Measurements from ENCODE around the gene RFC3.
"Not testable (repeated sequence)": the region's sequence is repeated elsewhere in the genome, so short reads cannot be mapped to it uniquely, and the experiment has no call there.

Gene RFC3

DNA sequence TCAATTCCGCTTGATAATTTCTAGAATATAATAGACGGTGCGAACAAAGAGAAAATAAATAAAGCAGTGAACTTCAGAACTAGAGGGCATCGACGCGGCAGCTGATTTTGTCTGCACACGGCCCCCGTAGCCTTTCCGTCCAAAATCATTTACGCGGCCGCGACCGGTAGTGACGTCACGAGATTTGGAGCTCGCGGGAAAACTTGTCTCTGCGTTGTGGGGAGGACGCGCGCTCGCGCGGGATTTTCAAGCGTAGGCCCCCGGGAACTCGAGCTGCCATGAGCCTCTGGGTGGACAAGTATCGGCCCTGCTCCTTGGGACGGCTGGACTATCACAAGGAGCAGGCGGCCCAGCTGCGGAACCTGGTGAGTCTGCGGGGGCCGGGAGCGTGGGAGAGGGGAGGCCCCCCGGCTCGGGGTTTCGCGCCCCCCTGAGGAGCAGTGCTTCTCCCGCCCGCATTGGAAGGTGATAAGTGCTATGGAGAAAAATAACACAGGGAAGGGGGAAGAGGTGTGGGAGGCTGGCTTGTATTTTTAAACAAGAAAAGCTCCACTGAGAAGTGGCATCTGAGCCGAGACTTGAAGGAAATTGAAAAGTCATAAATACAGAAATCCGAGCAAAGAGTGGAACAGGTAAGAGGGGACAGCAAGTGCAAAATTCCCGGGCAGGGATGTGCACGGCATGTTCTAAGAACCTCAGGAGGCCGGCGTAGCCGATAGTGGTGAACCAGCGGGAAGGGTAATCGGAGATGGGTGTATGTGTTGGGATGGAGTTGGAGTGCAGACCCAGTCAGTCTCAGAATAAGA is at the start of gene RFC3:
RFC3 (plus strand) TSS at position 249 of the 806 bp plus-strand sequence; CDS start at position 279, 30 bp downstream.
- DNase-seq: peak; percentile 91

GRCh38 chr13:33771296-33771695 is 46.7 kb upstream of the RFC3 start:
- no peak for DNase-seq

GRCh38 chr13:33773790-33774462 is 44.0 kb upstream of the RFC3 start:
- DNase-seq: no peak

DNA sequence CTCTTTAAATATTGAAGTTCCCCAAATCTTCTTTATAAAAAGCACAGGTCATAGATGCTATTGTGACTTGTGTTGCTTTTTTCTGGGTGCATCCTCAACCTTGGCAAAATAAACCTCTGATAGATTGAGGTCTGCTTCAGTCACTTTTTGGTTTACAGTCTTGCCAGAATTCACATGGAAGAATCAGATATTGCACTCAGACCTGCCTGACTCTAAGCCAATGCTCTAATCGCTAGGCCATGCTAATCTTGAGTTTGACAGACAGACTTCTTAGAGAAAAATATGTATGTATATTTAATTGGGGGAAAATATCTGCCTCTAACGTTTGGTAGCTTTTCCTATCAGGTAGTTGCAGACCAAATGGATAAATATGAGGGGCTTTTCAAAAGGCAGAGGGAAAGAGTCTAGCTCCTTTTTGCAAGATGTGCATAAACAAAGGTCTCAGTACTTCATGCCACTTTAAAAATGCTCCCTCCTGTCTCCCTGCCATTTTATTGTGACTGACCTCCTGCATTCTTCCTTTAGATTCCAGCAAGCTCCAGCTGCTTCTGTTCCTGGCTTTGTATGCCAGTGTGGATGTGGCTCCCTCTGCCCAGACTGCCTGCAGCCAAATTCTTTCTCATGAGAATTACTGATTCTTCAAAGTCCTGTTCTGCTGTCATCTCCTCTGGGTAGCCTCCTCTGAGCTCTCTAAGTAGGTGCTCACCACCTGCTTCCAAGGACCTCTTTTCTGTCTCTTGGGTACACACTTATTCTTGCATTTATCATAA is 42.4 kb upstream of the RFC3 start:
- DNase-seq: no peak

- DNase-seq: no peak
Observed at GRCh38 chr13:33776239-33776881, 41.6 kb upstream of the RFC3 start.

DNA sequence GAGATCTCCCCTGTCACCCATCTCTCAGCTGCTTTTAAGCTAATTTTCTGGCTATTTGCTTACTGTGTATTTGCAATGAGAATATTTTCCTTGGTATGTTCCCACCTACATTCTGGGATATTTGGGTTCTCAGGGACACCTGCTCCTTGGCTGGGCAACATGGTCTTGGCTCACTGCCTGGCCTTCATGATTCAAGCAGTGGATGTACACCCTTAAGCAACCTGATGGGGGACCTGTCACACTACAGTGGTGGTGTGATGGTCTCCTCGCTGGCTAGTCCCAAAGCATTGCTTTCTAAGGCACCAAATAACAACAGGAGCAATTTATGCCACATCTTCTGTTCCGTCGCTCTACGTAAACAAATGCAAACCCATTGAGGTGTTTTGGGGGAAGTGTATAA is 35.3 kb upstream of the RFC3 start:
- DNase-seq: no peak

GRCh38 chr13:33783212-33783611 is 34.7 kb upstream of the RFC3 start:
- DNase-seq: not testable (repeated sequence)

- DNase-seq: no peak
Observed at GRCh38 chr13:33784738-33785137, 33.2 kb upstream of the RFC3 start.

DNA sequence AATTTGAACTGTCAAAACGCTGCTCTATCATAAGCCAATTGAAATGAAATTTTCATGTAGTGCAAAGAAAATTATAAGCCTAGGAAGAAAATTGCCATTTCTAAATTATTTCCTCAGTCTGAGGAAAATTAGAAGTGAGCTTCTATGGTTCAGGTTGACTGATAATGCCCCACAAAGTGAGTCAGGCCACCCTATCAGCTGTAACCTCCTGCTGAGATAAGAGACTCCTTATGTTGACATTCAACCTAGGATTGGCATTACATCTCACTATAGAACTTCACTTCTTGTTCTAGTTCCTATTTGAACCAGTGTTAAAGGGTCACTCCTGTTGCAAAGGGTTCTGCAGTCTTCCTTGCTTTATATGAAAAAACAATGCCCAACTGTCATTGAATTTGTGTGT is 32.6 kb upstream of the RFC3 start:
- DNase-seq: no peak

- no peak for DNase-seq
Observed at GRCh38 chr13:33787051-33787591, 30.8 kb upstream of the RFC3 start.

DNA sequence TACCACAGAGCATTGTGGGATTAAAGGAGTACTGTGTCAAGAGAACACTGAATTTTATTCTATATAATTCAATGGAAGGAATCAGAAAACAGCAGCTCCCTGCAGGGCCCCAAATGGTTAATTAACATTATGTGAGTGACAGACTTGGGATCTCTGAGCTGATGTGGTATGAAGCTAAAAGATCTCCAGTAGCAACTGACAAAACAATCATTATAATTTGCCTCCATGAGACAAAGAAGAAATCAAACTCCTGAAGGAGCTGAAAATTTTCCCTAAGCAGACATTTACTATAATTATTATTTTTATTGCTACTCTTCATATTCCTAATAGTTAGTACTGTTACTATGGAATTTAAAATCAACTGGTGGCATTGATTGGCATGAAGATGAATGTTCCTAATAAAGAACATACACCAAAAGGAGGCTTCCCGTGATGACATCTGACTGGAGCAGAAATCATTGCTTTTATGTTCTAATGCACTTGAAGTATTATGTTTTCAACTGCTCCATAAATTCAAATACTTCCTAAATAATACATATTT is 28.8 kb upstream of the RFC3 start:
- DNase-seq: no peak

DNA sequence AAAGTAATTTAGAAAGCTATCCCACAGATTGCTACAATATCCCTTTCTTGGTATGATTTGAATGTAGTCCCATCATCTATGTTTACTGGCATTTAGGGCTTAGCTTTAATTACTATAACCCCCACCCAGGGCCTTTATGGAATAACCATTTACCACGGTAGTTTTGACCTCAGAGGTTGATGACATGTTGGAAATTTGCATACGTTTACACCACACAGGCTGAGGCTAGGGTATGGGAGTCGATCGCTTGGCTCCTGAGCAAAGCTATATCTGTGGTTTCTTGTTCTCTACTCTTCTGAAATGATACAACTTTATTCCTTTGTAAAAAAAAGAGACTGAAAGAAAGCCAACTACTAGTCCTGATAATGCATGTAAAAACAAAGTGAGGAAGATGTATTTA is 28.2 kb upstream of the RFC3 start:
- DNase-seq: no peak

DNA sequence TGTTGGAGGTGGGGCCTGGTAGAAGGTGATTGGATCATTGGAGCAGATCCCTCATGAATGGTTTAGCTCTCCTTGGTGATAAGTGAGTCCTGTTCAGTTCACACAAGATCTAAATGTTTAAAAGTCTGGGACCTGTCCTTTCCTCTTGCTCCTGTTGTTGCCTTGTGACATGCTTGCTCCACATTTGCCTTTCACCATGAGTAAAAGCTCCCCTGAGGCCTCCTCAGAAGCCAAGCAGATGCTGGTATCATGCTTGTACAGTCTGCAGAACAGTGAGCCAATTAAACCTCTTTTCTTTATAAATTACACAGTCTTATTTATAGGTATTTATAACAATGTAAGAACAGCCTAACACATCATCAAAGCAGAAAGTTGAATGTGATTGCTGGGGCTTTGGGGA is 24.2 kb upstream of the RFC3 start:
- no peak for DNase-seq

DNA sequence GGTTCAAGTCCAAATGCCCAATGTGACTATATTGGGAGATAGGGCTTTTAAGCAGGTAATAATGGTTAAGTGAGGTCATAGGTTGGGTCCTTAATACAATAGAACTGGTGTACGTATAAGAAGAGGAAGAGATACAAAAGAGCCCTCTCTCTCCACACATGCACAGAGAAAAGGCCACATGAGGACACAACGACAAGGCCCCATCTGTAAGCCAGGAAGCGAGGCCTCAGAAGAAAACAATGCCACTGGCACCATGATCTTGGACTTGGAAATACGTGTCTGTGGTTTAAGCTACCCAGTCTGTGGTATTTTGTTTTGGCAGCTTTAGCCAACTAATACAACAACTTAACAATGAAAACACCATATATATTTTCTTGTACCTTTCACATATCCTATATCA is 23.4 kb upstream of the RFC3 start:
- DNase-seq: no peak

- DNase-seq: no peak
Observed at GRCh38 chr13:33796095-33796494, 21.9 kb upstream of the RFC3 start.

DNA sequence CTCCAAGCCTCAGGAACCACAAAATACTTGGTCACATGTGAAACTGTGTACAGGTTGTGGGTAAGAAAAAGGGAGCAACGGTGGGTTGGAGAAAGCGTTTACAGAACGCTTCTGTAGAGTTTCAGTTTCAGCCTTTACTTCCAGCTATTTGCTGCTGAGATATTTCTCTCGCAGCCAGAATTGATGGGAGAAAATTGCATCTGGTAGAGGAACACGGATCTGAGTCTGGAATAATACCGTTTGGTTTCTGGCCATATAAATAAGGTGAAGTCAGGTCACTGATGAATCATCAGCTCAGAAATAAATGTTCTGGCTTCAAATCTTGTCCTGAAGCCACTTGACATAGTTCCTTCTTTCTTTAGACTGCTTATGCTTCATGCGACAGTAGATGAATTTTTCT is 20.3 kb upstream of the RFC3 start:
- no peak for DNase-seq

- no peak for DNase-seq
Observed at GRCh38 chr13:33798023-33798422, 19.9 kb upstream of the RFC3 start.

DNA sequence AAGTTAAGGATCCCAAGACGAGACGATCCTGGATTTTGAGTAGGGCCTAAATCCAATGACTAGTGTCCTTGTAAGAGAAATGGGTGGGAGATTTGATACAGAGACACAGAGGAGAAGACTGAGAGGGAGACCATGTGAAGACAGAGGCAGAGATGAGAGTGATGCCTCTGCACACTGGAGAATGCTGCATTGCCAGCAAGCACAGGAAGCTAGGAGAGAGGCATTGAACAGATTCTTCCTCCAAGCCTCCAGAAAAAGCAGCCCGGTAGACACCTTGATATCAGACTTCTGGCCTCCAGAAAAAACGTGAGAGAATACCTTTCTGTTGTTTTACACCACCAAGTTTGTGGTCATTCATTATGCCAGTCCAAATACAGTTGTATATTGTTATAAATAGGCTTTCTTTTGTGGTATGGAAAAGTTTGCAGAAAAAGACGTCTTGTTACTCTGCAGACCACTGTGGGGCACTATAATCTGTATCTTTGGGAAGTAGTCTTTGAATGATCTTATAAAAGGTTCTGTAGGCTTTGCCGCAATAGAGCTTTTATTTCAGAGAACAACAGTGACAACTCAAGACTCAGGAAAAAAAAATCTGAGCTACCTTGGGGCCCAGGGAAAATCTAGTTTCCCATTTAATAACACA is 17.9 kb upstream of the RFC3 start:
- DNase-seq: no peak

DNA sequence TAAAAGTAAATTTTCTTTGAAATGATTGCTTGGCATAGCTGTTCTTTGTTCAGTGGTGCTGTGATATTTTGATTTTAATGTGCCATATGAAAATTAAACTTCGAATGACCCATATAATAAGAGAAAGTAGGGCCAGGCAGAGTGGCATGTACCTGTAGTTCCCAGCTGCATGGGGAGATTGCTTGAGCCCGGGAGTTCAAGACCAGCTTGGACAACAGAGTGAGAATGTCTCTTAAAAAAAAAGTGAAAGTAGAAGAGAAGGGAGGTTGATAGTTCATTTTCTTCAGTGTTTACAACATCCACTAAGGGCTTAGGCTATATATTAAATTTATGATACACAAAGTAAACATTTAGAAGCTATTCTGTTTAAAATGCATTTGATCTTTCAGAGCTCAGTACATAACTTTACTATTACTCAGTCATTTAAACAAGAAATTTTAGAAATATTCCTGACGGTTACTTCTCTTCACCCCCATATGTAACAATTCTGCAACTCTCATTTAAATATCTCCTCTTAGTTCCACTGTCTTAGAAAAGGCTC is 17.2 kb upstream of the RFC3 start:
- DNase-seq: no peak

DNA sequence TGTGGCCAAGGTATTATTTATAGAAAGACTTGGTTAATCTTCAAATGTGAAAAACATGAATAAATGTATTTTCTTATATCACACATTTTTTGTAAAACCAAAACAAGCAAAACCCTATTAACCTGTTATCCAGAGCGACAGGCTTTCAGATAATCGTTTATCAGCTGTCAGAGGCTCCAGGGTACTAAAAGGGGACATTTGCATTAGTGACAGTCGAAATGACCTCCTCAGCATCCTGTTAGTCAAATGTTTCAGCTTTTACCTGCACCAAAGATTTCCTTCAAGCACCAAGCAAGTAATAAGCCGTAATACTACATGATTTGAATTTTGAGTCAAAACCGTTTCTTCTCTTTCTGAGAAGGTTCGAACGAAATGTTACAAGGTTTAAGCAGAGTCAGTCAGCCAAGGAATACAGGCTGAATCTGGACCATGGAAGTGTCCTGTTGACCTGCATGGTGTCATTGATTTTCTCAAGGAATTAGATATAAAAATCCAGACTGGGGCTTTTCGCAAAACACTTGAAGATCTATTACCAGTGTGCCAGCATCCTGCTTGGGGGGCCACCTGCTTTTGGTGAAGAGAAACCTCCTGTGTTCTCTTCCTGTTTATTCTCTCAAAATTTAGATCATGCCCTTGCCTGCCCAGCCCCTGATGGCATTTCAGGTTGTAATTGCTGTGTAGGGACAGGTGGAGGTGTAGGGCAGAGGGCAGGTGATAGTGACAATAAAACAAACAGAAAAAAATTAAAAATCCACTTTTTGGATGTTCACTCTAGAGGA is 11.3 kb upstream of the RFC3 start:
- DNase-seq: no peak

- DNase-seq: not testable (repeated sequence)
Observed at GRCh38 chr13:33812829-33813228, 5.1 kb upstream of the RFC3 start.

Data from activated naive CD4-positive, alpha-beta T cell treated with anti-CD3 and anti-CD28 coated beads, Interleukin-2, amount 50 U/mL, for 16 hours (primary cell).